PFSK-1 (cell line): ENCODE measurements around the gene KREMEN1.

Experiments used
- FOXP2 ChIP-seq: optimal IDR thresholded peaks from 2 replicates; pipeline ENCODE3; 2011; ENCODE audit warnings: borderline replicate concordance, control low read depth, inconsistent platforms; ENCODE audit not compliant: insufficient read depth; ENCODE audit errors: extremely low read length, extremely low read depth
- POLR2AphosphoS5 ChIP-seq: IDR thresholded peaks from 2 replicates; pipeline ENCODE4 v1.6.1; 2012; ENCODE audit warnings: low read depth, mild to moderate bottlenecking, control low read depth, low read length, moderate library complexity
- SIN3A ChIP-seq: IDR thresholded peaks from 2 replicates; pipeline ENCODE4 v1.6.1; 2012; ENCODE audit warnings: mild to moderate bottlenecking, low read length, moderate library complexity, borderline replicate concordance; ENCODE audit not compliant: insufficient read depth
- TAF1 ChIP-seq: IDR thresholded peaks from 2 replicates; pipeline ENCODE4 v1.6.1; 2012; ENCODE audit warnings: low read length, control low read depth, borderline replicate concordance; ENCODE audit not compliant: insufficient read depth
- TF ChIP-seq, protein P1 (sequence below), 2 experiments: IDR thresholded peaks; 2 replicates each; pipeline versions ENCODE4 v1.6.1 to v1.8.0; 2011 to 2012; ENCODE audit warnings: low read depth in 2 of 2, low read length in 2 of 2, control low read depth in 1 of 2, inconsistent platforms in 1 of 2, mild to moderate bottlenecking in 1 of 2, moderate library complexity in 1 of 2; ENCODE audit not compliant: insufficient read depth in 1 of 2

The KREMEN1 gene

DNA sequence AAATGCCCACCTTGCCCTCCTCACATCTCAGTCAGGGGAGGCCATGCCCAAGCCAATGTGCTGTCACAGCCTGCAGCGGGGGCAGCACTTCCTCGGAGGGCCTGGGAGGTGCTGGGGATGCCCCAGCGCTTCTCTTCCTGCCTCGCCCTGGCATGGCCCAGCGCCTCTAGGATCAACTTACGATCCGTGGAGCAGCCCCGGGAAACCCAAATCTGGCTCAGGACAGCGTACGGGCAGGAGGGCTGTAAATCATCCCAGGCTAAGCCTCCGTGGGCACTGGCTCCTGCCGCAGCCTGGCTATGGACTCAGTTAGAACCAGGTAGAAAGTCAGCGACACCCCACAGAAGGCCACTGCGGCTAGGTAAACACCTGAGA, 71.9 kb downstream of the KREMEN1 start:
- TF ChIP-seq FOXP2: no peak

DNA sequence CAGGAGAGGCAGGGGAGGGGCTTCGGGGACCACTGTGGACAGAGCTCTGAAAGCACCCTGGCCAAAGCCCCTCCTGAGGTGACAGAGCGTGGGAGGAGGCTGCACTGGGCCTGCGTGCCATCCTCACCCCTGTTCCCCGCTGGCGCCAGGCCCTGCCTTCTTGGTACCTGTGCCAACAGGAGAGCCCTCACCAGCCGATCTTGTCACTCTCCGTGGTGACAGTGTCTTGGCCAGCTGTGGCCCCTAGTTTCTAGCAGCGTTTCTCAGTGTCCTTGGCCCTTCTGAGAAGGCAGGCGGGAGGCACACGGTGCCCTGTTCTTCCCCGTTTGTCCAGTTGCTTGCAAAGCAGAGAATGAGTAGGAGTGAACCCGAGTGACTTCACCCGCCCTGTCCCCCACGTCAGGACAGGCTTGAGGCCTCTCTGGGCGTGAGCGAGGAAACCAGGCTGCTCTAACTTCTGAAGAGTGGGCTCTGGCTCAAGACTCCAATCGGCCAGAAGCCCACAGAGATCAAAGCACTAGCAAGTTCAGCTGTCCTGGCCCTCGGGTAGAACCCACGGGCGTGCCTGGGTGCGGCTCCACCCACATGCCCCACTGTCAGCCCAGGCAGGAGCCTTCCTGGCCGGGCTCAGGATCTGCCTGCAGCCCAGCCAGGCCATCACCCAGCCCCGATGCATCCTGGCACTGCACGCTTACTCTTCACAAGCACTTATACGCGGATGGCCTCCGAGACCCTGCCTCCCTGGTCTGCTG, 72.7 kb downstream of the KREMEN1 start:
- TF ChIP-seq TAF1: no peak
- TF ChIP-seq FOXP2: no peak
- TF ChIP-seq POLR2AphosphoS5: no peak
- no peak for TF ChIP-seq SIN3A
- TF ChIP-seq, protein P1, sequence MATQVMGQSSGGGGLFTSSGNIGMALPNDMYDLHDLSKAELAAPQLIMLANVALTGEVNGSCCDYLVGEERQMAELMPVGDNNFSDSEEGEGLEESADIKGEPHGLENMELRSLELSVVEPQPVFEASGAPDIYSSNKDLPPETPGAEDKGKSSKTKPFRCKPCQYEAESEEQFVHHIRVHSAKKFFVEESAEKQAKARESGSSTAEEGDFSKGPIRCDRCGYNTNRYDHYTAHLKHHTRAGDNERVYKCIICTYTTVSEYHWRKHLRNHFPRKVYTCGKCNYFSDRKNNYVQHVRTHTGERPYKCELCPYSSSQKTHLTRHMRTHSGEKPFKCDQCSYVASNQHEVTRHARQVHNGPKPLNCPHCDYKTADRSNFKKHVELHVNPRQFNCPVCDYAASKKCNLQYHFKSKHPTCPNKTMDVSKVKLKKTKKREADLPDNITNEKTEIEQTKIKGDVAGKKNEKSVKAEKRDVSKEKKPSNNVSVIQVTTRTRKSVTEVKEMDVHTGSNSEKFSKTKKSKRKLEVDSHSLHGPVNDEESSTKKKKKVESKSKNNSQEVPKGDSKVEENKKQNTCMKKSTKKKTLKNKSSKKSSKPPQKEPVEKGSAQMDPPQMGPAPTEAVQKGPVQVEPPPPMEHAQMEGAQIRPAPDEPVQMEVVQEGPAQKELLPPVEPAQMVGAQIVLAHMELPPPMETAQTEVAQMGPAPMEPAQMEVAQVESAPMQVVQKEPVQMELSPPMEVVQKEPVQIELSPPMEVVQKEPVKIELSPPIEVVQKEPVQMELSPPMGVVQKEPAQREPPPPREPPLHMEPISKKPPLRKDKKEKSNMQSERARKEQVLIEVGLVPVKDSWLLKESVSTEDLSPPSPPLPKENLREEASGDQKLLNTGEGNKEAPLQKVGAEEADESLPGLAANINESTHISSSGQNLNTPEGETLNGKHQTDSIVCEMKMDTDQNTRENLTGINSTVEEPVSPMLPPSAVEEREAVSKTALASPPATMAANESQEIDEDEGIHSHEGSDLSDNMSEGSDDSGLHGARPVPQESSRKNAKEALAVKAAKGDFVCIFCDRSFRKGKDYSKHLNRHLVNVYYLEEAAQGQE (IDR thresholded peaks at IDR 0.05; ENCODE audit: insufficient read depth in 1 of 2, low read depth in 2 of 2, low read length in 2 of 2): no peak

DNA sequence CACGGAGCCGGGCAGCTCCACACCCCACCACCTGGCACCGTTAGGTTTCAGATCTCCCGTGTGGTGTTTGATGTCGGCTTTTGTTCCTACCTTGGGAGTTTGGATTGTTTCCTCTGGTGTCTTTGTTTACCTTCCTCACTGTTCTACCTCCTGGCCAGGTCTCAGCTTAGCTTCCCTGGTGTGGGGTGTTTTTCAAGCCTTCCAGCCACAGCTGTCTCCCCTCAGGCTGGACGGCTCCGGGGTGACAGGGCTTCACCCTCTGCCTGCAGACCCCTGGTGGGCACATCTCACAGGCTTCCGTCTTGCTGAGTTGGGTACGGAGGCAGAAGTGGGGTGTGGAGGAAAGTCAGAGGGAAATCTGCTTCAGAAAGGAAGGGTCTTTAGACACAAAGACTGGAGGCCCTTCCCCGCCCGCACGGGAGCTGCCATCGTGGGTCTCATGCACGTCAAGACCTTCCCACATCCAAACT, 73.3 kb downstream of the KREMEN1 start:
- TF ChIP-seq FOXP2 (no peak), TAF1 (no peak), POLR2AphosphoS5 (no peak), SIN3A (no peak)
- TF ChIP-seq, protein P1 (IDR thresholded peaks at IDR 0.05; ENCODE audit: insufficient read depth in 1 of 2, low read depth in 2 of 2, low read length in 2 of 2): no peak

DNA sequence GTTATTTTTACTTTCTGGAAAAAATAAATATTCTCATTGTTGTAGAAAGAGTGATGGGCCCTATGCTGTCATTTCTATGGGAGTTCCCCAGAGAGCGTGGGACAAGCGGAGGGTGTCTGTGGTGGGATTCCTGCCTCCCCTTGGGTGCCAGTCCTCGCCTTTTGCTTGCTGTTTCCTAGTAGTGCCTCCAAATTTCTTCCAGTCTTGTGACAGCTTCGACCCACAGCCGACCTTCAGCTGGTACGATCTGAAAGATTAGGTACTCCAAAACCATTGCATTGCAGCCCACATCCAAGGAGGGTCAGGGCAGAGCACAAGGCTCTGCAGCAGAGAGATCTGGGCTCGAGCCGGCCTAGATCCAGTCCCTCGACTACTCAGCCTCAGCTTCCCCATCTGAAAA, 73.9 kb downstream of the KREMEN1 start:
- TF ChIP-seq TAF1 (no peak), SIN3A (no peak), FOXP2 (no peak), POLR2AphosphoS5 (no peak)
- TF ChIP-seq, protein P1 (IDR thresholded peaks at IDR 0.05; ENCODE audit: insufficient read depth in 1 of 2, low read depth in 2 of 2, low read length in 2 of 2): no peak

DNA sequence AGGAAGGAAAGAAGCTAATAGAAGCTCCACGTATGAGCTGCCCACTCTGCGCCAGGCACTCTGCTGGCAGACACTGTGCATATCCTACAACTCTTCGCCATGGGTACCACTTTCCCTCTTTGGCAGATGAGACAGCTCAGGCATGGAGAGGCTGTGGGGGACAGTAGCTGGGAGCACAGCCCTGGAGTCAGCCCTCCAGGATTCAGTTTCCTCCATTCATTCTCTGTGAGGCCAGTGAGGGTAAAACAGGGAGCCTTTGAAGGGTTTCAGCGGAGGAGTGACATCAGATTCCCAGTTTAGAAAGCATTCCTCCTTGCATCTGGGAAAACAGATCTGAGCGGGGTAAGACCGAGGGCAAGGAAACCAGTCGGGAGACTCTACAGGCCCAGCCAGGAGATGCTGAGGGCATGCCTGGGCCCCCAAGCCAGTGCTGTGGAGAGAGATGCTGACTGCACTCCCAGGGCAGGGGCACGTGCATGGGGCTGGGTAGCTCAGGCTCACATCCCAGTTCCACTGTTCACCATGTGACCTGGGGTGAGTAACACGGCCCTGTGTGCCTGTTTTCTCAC, 74.6 kb downstream of the KREMEN1 start:
- TF ChIP-seq TAF1: no peak
- TF ChIP-seq FOXP2: no peak
- TF ChIP-seq, protein P1 (IDR thresholded peaks at IDR 0.05; ENCODE audit: insufficient read depth in 1 of 2, low read depth in 2 of 2, low read length in 2 of 2): no peak
- TF ChIP-seq SIN3A: no peak
- no peak for TF ChIP-seq POLR2AphosphoS5
